GM18499 (cell line): ENCODE results near the gene RPL9.
"Not testable (repeated sequence)": the region's sequence is repeated elsewhere in the genome, so short reads cannot be mapped to it uniquely, and the experiment has no call there.

Experiments
- ATAC-seq: cut with Tn5 transposase; IDR thresholded peaks from one replicate; pipeline ENCODE4 v1.9.1; 2021; ENCODE audit warnings: moderate number of reproducible peaks; ENCODE audit not compliant: insufficient read depth, unreplicated experiment

RPL9 gene

GRCh38 chr4:39458505-39459300 lies at the start of gene RPL9, which contains the start of gene LIAS:
TSS of gene RPL9 (minus strand) at chr4:39458922. CDS start at chr4:39458439, 483 bp downstream.
TSS of gene LIAS (plus strand) at chr4:39459056. CDS start at chr4:39459118, 62 bp downstream.
- ATAC-seq = peak; percentile 72

GRCh38 chr4:39505581-39505980 lies 46.9 kb upstream of the RPL9 start:
- no peak for ATAC-seq

DNA sequence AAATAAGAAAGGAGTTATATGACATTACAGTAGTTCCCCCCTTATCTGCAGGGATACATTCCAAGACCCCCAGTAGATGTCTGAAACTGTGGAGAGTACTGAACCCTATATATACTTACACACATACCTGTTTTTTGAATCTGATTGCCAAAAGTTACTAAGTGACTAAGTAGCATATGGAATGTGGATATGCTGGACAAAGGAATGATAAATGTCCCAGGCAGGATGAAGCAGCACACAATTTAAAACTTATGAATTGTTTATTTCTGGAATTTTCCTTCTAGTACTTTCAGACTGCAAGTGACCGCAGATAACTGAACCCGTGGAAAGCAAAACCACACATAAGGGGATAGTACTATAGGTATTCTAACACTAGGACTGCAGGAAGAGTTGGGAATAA lies 45.8 kb upstream of the RPL9 start:
- ATAC-seq = no peak

DNA sequence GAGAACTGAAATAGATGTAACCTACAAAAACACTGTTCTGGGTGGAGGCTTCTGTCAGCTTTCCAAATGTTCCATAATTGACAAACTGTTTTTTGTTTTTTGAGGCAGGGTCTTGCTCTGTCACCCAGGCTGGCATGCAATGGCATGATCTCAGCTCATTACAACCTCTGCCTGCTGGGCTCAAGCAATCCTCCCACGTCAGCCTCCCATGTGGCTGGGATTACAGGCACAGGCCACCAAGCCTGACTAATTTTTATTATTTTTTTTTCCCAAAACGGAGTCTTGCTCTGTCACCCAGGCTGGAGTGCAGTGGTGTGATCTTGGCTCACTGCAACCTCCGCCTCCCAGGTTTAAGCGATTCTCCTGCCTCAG lies 43.9 kb upstream of the RPL9 start:
- not testable (repeated sequence) for ATAC-seq

DNA sequence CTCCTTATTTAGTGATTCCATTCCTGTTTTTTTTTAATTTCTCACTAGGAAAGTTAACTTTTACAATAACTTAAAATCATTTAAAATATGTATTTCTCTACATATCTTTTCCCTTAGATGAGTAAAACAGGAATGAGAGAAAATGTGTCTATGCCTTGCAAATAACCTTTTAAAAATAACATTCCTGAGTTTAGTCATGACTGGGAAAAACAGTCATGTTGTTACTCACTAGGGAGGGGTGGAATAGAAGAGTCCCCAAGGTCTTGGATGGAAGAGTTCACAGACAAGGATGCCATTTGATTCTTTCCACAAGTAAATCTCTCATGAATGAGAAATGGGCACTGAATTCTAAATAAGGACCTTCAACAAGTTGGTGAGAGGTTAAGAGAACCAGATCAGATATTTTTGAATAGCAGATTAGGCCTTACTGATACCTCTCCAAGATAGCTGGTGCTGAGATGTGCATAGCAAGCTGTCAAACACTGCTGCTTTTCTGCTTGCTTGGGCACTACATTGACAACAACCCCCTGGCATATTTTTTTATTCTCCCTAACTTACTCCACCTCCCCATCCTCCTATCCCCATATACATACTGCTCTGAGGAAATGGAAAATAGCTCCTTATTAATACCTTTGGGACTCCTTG lies 43.4 kb upstream of the RPL9 start:
- ATAC-seq = no peak

GRCh38 chr4:39498727-39499020 lies 40.0 kb upstream of the RPL9 start:
- ATAC-seq = no peak

- ATAC-seq = no peak
These were observed 39.4 kb upstream of the RPL9 start for GRCh38 chr4:39497909-39498726.

DNA sequence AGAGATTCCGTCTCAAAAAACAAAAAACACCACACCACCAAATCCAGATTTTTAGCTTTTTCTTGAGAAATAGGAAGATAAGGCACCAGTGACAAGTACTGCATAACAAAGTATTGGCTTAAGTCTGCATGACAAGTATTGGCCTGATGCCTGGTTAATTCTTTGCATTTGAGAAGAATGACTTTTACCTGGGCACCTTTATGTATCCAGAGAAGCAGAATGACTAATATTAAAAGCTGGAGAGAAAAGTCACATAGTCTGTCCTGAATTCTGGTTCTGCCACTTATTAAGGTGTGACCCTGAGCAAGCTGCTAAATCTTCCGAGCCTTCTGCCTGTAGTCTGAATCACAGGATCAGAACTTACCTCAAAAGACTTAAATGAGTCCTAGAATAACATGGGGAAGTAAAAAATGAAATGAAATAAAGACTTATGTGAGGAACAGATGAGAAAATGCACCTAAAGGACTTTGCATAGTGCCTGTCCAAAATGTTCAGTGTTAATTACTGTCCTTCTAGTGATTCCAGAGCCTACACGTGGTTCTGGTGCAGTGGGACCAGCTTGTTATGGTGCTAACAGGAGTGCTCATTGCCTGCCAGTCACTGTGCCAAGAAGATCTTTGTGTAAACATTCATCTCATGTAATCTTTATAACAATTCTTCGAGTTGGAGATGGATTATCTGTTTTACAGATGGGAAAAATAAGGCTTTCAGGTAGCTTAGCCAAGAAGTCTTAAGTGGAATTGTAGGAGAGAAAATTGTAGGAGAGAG lies 36.9 kb upstream of the RPL9 start:
- ATAC-seq = no peak

- no peak for ATAC-seq
These were observed 35.6 kb upstream of the RPL9 start for GRCh38 chr4:39494354-39494753.

DNA sequence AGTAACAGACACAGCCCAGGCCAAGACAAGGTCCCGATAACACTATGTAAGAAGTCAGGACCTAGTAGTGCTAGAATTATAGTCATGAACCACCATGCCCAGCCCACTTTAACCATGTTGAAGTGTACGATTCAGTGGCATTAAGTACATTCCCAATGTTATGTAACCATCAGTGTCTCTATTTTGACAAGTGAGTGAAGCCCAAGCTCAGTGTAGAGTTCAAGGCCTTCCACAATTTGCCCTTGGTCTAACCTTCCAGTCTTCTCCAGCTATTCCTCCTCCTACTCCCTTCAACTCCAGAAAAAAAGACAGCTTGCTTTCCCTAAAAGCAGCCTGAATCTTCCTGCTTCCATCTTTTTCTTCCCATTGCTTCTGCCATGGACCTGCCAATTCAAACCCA lies 31.6 kb upstream of the RPL9 start:
- no peak for ATAC-seq

DNA sequence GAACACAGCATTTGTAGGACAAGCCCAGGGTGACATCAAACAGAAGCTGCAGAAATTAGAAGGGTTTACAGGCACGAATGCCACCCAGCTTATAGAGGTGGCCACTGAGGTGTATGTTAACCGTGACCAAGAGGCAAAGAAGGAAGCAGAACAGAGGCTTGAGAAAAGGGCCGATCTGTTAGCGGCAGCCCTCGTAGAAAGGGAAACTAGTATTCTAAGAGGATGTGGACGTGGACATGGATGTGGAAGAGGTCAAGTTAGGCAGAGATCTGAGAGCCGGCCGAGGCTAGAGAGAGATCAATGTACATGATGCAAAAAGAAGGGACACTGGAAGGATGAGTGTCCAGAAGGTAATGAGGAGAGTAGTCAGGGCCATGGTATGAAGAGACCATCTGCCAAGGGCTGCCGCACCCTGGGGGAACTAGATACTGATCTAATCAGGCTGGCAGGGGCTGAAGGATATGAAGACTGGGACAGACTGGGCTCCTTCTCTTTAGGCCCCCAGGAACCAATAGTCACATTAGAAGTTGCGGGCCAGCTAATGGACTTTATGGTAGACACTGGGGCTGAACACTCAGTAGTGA lies 27.6 kb upstream of the RPL9 start:
- no peak for ATAC-seq

- no peak for ATAC-seq
These were observed 26.0 kb upstream of the RPL9 start for GRCh38 chr4:39484582-39485272.

DNA sequence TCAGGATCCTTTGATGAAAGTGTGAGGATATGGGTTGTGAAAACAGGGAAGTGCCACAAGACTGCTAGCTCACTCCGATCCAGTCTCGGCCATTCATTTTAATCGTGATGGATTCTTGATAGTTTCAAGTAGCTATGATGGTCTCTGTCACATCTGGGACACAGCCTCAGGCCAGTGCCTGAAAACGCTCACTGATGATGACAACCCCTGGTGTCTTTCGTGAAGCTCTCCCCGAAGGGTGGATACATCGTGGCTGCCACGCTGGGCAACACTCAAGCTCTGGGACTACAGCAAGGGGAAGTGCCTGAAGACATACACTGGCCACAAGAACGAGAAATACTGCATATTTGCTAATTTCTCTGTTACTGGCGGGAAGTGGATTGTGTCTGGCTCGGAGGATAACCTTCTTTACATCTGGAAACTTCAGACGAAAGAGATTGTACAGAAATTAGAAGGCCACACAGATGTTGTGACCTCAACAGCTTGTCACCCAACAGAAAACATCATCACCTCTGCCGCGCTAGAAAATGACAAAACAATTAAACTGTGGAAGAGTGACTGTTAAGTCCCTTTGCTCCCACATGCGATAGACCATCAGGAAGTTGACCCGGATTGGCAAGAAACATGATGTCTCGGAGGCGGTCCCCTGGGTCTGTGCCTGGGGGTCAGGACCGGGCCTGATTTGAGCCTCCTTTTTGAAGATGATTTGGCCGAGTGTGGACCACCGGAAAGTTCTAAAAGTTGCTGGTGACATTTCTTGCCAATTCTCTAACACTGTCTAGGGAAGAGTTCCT lies 22.4 kb upstream of the RPL9 start:
- ATAC-seq = no peak

GRCh38 chr4:39480251-39480650 lies 21.5 kb upstream of the RPL9 start:
- ATAC-seq = no peak

DNA sequence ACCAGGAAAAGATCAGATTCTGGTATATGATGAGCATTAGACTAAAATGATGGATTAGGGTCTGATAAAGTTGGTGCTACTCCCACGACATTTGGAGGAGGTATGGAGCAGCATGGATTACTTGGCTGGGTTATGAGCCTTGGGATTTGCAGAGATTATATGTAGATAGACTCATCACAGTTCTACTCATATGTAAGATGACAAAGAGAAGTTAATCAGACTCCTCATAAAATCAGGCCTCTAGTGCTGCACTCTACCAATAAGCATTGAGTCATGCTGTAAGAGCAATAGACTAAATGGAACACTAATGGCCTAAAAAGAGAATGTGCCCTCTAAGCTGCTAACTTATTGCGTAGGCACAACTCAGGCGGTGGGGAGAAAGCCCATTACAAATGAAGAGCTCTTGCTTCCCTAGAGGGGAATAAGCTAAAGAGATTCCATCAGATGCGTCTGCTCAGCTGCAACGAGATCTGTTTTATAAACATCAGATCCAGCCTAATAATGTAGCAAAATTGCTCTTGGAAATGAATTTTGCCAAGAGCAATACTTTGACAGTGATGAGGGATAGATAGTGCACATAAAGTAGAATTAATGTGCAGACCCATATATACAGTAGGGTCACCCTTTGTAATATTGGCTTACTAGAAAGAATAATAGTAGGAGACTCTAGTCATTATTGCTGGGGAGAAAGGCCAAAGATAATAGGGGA lies 17.6 kb upstream of the RPL9 start:
- ATAC-seq = no peak

- ATAC-seq = no peak
These were observed 13.7 kb upstream of the RPL9 start for GRCh38 chr4:39472396-39472795.

DNA sequence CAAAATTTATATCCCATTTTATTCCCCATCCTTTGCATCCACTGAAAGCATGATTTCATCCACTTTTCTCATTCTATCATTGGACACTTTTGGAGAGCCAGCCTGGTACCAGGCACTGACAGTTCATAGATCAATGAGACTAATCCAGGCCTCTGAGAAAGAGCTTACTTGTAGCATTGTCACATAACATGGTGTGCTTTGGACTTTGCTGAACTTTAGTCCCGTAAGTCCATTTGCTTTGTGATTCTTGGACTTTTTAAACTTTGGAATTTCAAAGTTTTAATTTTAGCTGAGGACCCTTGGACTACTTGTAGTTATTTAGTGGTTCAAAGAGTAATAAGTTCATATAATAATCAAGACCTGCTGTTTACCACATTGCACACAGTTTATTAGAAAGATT lies 11.7 kb upstream of the RPL9 start:
- no peak for ATAC-seq

DNA sequence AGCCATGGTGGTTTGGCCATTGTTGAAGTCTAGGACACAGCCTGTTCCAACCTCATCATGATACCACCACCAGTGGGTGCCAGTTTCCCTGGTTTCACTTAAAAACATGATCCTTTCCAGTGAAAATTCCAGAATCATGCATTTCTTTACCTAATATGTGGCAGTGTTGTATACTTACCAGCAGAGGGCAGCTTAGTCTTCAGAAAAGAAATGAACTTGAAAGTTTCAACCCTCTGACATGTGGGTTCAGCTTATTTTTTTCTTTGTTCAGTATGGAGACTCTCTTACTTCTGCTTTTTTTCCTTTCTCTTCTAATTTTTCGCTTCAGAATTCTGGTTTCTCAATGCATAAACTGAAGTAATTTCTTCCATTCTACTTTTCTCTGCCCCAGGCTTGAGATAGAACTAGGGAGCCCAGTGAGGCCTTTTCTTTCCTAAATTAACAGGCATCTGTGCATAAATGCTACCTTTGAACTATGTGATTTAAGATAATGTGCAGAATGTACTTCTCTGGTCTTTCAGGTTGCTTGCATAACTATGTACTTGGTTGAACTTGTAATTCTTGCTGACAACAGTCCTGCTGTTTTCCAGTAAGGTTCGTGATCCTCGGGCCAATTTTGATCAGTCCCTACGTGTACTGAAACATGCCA lies 10.8 kb upstream of the RPL9 start:
- peak; percentile 73 for ATAC-seq
